Esophagus squamous epithelium (tissue), 5 donors: ENCODE measurements around the gene POLR3K. TPM values are rescaled to one million over a fixed set of nuclear protein-coding genes. Genes with fewer than 3 reads are reported as not detected.
A peak's percentile ranks its signal among the peaks of the same experiment; 100 is the strongest.

Experiments used
- DNase-seq: peaks from one replicate; lab custom pipeline; 2025; lab: John Stamatoyannopoulos, UW
- H3K27ac ChIP-seq, 4 donors: fragments of 200-600 bp; sonication (generic); one replicate each; pipeline ENCODE4 v1.5.1; 2016 to 2019; ENCODE audit warnings: mild to moderate bottlenecking in 1 of 4
- H3K27me3 ChIP-seq, 4 donors: fragments of 200-600 bp; sonication (generic); 1 replicate in 3 of 4; 2 replicates in 1 of 4; pipeline versions ENCODE4 v1.5.1 to v1.6.0; 2017 to 2021; ENCODE audit warnings: antibody characterized with exemption in 1 of 4
- H3K36me3 ChIP-seq, 3 donors: fragments of 200-600 bp; sonication (generic); one replicate each; pipeline ENCODE4 v1.5.1; 2016 to 2019
- H3K4me1 ChIP-seq, 3 donors: fragments of 200-600 bp; sonication (generic); one replicate each; pipeline ENCODE4 v1.5.1; 2017 to 2019
- H3K4me3 ChIP-seq, 4 donors: fragments of 200-600 bp; sonication (generic); 1 replicate in 3 of 4; 2 replicates in 1 of 4; pipeline ENCODE4 v1.5.1; 2016 to 2019; ENCODE audit warnings: mild to moderate bottlenecking in 2 of 4, moderate library complexity in 1 of 4
- H3K9me3 ChIP-seq, 3 donors: fragments of 200-600 bp; sonication (generic); one replicate each; pipeline ENCODE4 v1.5.1; 2016 to 2019
- CTCF ChIP-seq, 6 experiments: fragments of 450-650 bp in 4 of 6; fragments of 200-600 bp in 2 of 6; sonication (generic) in 2 of 6; IDR thresholded peaks; one replicate each; pipeline ENCODE4 v1.5.1; 2016 to 2019; ENCODE audit warnings: antibody characterized with exemption in 6 of 6, mild to moderate bottlenecking in 4 of 6, moderate library complexity in 4 of 6
- POLR2A ChIP-seq, 4 donors: fragments of 450-650 bp; IDR thresholded peaks; one replicate each; pipeline ENCODE4 v1.6.1; 2017; ENCODE audit warnings: antibody characterized with exemption in 4 of 4, mild to moderate bottlenecking in 4 of 4, moderate library complexity in 3 of 4
- WGBS, 2 donors: methylation state at CpG; one replicate each; pipeline ENCODE4 v1.1.5; 2018; 5-methylcytosine and 5-hydroxymethylcytosine counted together
- intact Hi-C: fragments of 100-400 bp; cut with DNase I; formaldehyde crosslinking; loops from one replicate; pipeline ENCODE4 v1.15.0; 2022
- total RNA-seq, 4 donors: library from RNA; depleted of rRNA; stranded (reverse); fragments of >200 nt; gene quantifications; one replicate each; pipeline ENCODE4 v1.1.0, GENCODE V29; 2016
- donor health status: DM: yes; HTN: yes; CAD: no.

Gene POLR3K
- 1 to 10 TPM; 3.1 to 8.6 (median 4.8) TPM for total RNA-seq

- peak; percentile 95 for DNase-seq
- intact Hi-C loops: no loop called here
- peak within 1 kb of the TSS; percentile 84 to 92 (median 91) for H3K4me3 ChIP-seq
- H3K27ac ChIP-seq: peak within 1 kb of the TSS; percentile 79 to 90 (median 85)
- no peaks in the 10 kb centered on the region for H3K27me3 ChIP-seq
- H3K4me1 ChIP-seq: peaks cover 9 to 39% (median 12%) of the 10 kb centered on the region in 3 donors
- 0% methylated on average over 5 to 16 of the region's 91 CpGs for WGBS, 2 donors
- H3K9me3 ChIP-seq: no peaks in the 10 kb centered on the region
- TF ChIP-seq POLR2A (IDR thresholded peaks at IDR 0.05) (peak in 2 of 4 donors; percentile 48 to 70), CTCF (IDR thresholded peaks at IDR 0.05) (no peak)
- H3K36me3 ChIP-seq: peaks cover 5 to 60% (median 22%) of the 10 kb centered on the region in 3 donors
Measured at GRCh38 chr16:53346-54236, at the start of gene POLR3K, which contains the start of gene SNRNP25. Gene POLR3K (minus strand): TSS chr16:53608. CDS start chr16:53586, 22 bp downstream. Gene SNRNP25 (plus strand): TSS chr16:53828. CDS start chr16:54017, 189 bp downstream.

GRCh38 chr16:102060-102855 lies 48.9 kb upstream of the POLR3K start:
- Histone ChIP-seq H3K4me3 (no peak overlapping the region), H3K36me3 (peaks cover 3 to 67% (median 9%) of the 10 kb centered on the region in 3 donors), H3K27me3 (no peaks in the 10 kb centered on the region), H3K27ac (peak overlapping the region in 3 of 4 donors; percentile 70 to 75 (median 71)), H3K9me3 (no peaks in the 10 kb centered on the region), H3K4me1 (peaks cover 0 to 33% (median under 1%) of the 10 kb centered on the region in 3 donors)
- TF ChIP-seq POLR2A (IDR thresholded peaks at IDR 0.05) (no peak), CTCF (IDR thresholded peaks at IDR 0.05) (no peak)
- intact Hi-C loops: no loop called here
- WGBS, 2 donors: 73 to 86% methylated on average over 10 to 13 of the region's 19 CpGs
- DNase-seq: no peak

- Histone ChIP-seq H3K4me1 (peaks cover 0 to 35% (median 5%) of the 10 kb centered on the region in 3 donors), H3K36me3 (peaks cover 3 to 67% (median 9%) of the 10 kb centered on the region in 3 donors), H3K4me3 (no peak overlapping the region), H3K27ac (peak overlapping the region in 3 of 4 donors; percentile 70 to 75 (median 71)), H3K27me3 (no peaks in the 10 kb centered on the region), H3K9me3 (no peaks in the 10 kb centered on the region)
- DNase-seq: no peak
- no peak for TF ChIP-seq CTCF (IDR thresholded peaks at IDR 0.05)
- TF ChIP-seq POLR2A (IDR thresholded peaks at IDR 0.05): no peak
- intact Hi-C loops: no loop called here
- 88 to 90% methylated on average over 3 to 5 of the region's 6 CpGs for WGBS, 2 donors
Measured at GRCh38 chr16:101586-101985, 48.2 kb upstream of the POLR3K start.

DNA sequence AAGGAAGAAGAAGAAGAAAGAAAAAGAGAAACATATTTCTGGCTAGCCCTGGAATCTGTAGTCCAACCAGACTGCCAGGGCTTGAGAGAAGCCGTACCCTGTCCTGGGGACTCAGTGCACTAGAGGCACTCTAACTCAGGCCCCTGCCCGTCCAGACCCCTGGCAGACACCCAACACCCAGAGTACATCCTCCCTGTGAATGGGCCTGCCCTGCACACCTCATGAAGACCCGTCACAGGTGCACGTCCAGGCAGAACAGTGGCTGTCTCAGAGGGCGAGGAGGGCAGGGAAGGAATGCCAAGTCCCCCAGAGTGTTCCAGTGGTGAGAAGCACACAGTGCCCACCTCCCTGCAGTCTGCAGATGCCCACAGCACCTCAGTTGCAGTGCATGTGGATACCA lies 47.6 kb upstream of the POLR3K start:
- peaks cover 3 to 63% (median 9%) of the 10 kb centered on the region in 3 donors for H3K36me3 ChIP-seq
- H3K27ac ChIP-seq: peak overlapping the region in 3 of 4 donors; percentile 70 to 75 (median 71)
- no peak for TF ChIP-seq POLR2A (IDR thresholded peaks at IDR 0.05)
- no peak for TF ChIP-seq CTCF (IDR thresholded peaks at IDR 0.05)
- H3K4me1 ChIP-seq: peaks cover 0 to 35% (median 5%) of the 10 kb centered on the region in 3 donors
- H3K9me3 ChIP-seq: no peaks in the 10 kb centered on the region
- no peak for DNase-seq
- no peaks in the 10 kb centered on the region for H3K27me3 ChIP-seq
- intact Hi-C loops: no loop called here
- no peak overlapping the region for H3K4me3 ChIP-seq
- 69 to 82% methylated on average over 5 of the region's 5 CpGs for WGBS, 2 donors
